T-helper 2 cell treated with Interferon-gamma antibody and Interleukin-4, amounts not matched to agents 5 μg/mL and 100 μg/mL, for 36 hours (primary cell): ENCODE measurements around the gene ST8SIA5.

Source experiments
- DNase-seq: peaks from one replicate; pipeline ENCODE4 v3.0.0; 2021; ENCODE audit warnings: low spot score
- H3K27ac Mint-ChIP-seq: one replicate; pipeline ENCODE4 v1.8.0; 2021; ENCODE audit warnings: mild to moderate bottlenecking, mixed read lengths
- H3K27me3 Mint-ChIP-seq: one replicate; pipeline ENCODE4 v1.8.0; 2021; ENCODE audit warnings: low read depth, mixed read lengths
- H3K36me3 Mint-ChIP-seq: one replicate; pipeline ENCODE4 v1.8.0; 2021; ENCODE audit warnings: low read depth, mixed read lengths
- H3K4me1 Mint-ChIP-seq: one replicate; pipeline ENCODE4 v1.8.0; 2021; ENCODE audit warnings: low read depth, mixed read lengths
- H3K4me3 Mint-ChIP-seq: one replicate; pipeline ENCODE4 v1.8.0; 2022; ENCODE audit warnings: mild to moderate bottlenecking, moderate library complexity, mixed read lengths
- H3K9me3 Mint-ChIP-seq: one replicate; pipeline ENCODE4 v1.8.0; 2021; ENCODE audit warnings: mixed read lengths

Gene ST8SIA5

DNA sequence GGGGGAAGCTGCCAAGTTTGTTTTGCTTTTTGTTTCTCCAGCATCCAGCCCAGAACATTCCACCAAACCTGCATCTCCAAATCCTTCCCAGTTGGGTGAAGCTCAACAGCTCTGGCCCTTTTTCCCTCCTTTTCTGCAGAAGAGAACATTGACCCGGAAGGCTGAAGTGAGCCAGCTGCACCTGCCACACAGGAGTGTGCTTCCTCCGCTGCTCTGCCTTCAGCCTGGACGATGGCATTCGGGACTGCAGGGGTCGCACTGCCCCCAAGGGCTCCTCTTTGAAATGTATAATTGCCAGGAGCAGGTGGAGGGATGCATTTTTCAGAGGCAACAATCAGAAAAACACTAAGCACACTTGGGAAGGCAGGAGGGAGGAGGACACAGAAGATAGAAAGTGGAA is 41.8 kb downstream of the ST8SIA5 start:
- no peak for DNase-seq
- Mint-ChIP-seq H3K27ac (no peak overlapping the region), H3K36me3 (no peaks in the 10 kb centered on the region), H3K4me3 (no peak overlapping the region), H3K27me3 (peaks cover 1% of the 10 kb centered on the region), H3K4me1 (no peaks in the 10 kb centered on the region), H3K9me3 (no peaks in the 10 kb centered on the region)

DNA sequence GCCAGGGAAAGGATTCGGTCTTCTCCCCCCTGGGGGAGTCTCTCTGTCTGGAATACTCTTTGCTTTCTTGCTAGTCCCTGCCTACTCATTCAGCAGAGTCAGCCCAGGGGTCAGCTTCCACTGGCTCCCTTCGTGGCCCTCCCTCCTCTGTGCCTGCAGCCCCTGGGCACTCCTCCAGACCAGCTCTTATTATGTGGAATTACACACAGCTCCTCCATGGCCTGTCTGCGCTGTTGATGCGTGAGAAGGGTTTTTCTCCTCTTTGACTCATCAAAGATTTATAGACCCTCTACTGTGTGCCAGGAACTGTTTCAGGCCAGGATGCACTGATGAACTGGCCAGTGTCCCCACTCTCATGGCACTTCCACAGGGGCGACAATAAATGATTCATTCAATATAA is 44.4 kb downstream of the ST8SIA5 start:
- Mint-ChIP-seq H3K27ac (no peak overlapping the region), H3K4me1 (no peaks in the 10 kb centered on the region), H3K27me3 (no peaks in the 10 kb centered on the region), H3K36me3 (no peaks in the 10 kb centered on the region), H3K9me3 (no peaks in the 10 kb centered on the region), H3K4me3 (no peak overlapping the region)
- DNase-seq: no peak

DNA sequence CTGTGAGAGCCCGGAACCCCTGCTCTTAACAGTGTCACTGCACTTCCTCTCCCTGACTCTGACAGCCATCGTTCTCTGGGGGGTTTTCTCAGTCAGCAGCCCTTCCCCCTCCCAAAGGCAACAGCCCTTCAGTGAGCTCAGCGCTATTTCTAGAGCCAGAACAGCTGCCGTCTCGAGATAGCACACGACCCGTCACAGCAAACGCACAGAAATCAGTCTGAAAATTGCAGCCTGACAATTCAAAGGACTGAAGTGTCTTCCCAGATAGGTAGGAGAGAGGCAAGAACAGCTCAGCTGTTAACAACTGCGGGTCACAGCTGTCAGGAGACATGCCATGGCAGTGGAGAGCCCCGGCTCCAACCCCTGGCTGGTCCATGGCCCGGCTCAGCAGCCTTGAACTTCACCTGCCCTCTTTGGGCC is 45.4 kb downstream of the ST8SIA5 start:
- Mint-ChIP-seq H3K9me3 (no peaks in the 10 kb centered on the region), H3K4me1 (no peaks in the 10 kb centered on the region), H3K27ac (no peak overlapping the region), H3K4me3 (no peak overlapping the region), H3K36me3 (no peaks in the 10 kb centered on the region), H3K27me3 (no peaks in the 10 kb centered on the region)
- DNase-seq: no peak

DNA sequence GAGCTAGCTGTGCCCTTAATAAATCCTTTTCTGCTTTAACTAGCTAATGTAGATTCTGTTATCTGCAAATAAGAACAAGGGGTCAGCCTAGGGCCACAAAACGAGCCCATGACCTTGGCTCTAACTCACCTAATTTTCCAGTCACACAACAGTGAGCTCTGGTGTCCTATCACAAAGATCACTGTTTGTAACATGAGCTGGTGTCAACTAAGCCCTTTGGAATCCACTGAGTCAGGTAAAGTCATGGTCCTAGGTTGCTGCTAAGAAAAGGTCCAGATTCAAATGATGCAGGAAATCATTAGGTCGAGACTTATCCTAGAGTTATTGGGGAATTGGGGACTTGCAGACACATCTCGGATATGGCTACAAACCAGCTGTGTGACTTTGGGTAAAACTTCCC is 49.9 kb downstream of the ST8SIA5 start:
- no peaks in the 10 kb centered on the region for H3K9me3 Mint-ChIP-seq
- no peak overlapping the region for H3K4me3 Mint-ChIP-seq
- no peak overlapping the region for H3K27ac Mint-ChIP-seq
- DNase-seq: no peak
- no peaks in the 10 kb centered on the region for H3K4me1 Mint-ChIP-seq
- H3K27me3 Mint-ChIP-seq: no peaks in the 10 kb centered on the region
- H3K36me3 Mint-ChIP-seq: no peaks in the 10 kb centered on the region

DNA sequence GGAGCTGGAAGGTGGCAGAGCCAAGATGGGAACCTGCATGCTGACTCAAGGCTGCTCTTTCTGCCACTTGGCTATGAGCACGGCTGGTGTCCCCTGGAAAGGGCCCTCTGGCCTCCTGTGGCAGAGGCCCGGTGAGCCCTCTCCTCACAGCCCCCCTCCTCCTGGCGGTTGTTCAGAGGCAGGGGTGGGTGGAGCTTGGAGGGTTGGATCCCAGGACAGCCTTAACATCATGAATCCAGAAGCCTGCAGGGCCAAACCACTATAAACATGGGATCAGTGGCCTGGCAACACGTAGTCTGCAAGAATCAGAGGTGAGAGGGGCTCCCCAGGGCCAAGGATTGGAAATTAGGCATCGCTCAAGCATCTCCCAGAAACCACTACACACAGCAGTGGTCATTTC is 51.3 kb downstream of the ST8SIA5 start:
- H3K27ac Mint-ChIP-seq: no peak overlapping the region
- no peak overlapping the region for H3K4me3 Mint-ChIP-seq
- H3K36me3 Mint-ChIP-seq: no peaks in the 10 kb centered on the region
- H3K9me3 Mint-ChIP-seq: no peaks in the 10 kb centered on the region
- no peak for DNase-seq
- H3K27me3 Mint-ChIP-seq: no peaks in the 10 kb centered on the region
- no peaks in the 10 kb centered on the region for H3K4me1 Mint-ChIP-seq

DNA sequence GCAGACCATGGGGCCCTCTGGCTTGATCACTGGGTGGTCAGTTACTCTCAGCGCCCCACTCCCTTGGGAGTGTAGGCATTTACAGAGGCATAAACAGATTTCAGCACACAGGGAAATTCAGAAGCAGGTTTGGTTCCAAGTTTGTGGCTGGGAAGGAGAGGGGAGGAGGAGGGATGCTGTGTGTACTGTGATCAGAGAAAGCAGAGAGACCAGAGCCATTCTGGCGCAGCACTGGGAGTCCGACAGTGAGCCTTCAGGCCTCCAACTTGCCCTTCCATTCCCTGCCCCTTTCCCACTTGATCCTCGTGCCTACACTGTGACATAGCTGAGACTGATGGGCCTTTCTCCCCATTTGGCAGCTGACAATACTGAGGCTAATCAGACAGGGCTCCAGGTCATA is 52.0 kb downstream of the ST8SIA5 start:
- H3K27ac Mint-ChIP-seq: no peak overlapping the region
- no peaks in the 10 kb centered on the region for H3K9me3 Mint-ChIP-seq
- no peaks in the 10 kb centered on the region for H3K27me3 Mint-ChIP-seq
- H3K4me1 Mint-ChIP-seq: no peaks in the 10 kb centered on the region
- H3K4me3 Mint-ChIP-seq: no peak overlapping the region
- DNase-seq: no peak
- H3K36me3 Mint-ChIP-seq: no peaks in the 10 kb centered on the region

DNA sequence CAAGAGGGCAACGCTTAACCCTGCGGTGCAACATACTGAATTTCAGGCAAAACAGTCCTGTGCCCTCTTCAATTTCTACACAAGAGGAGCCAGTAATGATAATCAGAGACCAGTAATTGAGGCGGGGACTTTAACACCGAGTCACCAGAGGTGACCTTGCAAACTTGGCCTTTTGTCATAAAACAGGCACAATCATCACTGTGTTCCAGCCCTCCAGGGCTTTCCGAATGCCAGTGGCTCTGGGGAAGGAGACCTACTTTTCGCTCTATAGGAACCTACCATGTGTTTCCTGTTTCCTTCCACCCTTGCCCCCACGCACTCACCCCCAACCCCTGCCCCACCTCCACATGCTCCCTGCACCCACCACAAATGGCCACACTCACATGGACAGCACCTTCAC is 52.7 kb downstream of the ST8SIA5 start:
- no peaks in the 10 kb centered on the region for H3K9me3 Mint-ChIP-seq
- no peak overlapping the region for H3K27ac Mint-ChIP-seq
- H3K4me1 Mint-ChIP-seq: no peaks in the 10 kb centered on the region
- no peaks in the 10 kb centered on the region for H3K36me3 Mint-ChIP-seq
- H3K4me3 Mint-ChIP-seq: no peak overlapping the region
- DNase-seq: no peak
- H3K27me3 Mint-ChIP-seq: no peaks in the 10 kb centered on the region

DNA sequence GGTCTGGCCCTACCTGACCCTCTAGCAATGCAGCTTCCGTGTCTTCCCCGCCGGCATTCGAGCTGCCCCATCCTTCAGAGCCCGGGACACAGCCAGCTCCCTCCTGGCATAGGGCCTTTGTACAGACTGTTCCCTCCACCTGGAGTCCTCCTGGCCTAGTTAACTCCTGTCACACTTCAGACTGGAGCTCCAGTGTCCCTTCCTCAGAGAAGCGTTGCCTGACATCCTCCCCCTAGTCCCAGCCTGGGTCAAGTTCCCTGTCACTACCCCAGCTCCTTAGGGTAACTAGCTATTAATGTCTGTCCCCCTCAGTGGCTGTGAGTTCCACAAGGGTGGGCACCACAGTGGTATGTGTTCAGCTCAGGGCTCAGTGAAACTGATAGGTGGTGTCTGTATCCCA is 54.4 kb downstream of the ST8SIA5 start:
- peaks cover 3% of the 10 kb centered on the region for H3K27me3 Mint-ChIP-seq

DNA sequence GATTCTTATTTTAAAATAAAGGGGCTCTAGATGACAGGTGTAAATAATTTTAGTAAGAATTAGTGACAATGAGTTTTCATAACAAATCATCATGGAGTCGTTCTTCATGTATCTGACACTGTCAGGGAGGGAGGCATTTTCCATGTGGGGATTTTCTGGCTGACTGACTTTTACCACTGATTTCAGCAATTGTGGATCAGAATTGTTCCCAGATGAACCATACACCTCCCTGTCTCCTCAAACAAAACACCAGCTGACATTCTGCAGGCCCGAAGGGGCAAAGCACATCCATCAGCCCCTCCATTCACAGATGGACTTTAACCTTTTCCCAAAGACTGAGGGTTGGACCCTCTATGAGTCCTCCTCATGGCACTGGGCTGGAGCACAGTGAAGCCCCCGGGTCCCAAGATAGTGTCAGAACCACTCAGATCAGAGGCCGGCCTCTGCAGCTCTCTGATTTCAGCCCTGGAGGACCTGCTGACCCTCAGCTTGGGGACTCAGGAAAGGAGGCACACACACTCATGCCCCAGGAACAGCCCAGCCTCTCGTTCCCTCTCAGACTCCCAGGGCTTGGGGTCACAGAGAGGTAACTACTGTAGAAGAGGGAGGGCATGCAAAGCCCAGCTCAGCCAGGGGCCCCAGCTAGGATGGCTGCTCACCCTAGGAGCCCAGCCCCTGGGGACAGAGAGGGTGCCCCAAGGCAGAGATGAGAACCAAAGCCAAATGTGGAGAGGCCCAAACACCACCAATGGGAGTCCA is 56.6 kb downstream of the ST8SIA5 start:
- H3K36me3 Mint-ChIP-seq: no peaks in the 10 kb centered on the region
- no peak overlapping the region for H3K4me3 Mint-ChIP-seq
- H3K9me3 Mint-ChIP-seq: peaks cover 8% of the 10 kb centered on the region
- no peaks in the 10 kb centered on the region for H3K4me1 Mint-ChIP-seq
- DNase-seq: no peak
- H3K27me3 Mint-ChIP-seq: peaks cover 3% of the 10 kb centered on the region
- H3K27ac Mint-ChIP-seq: no peak overlapping the region

More for the DNA sequence above, 54.4 kb downstream of the ST8SIA5 start:
- H3K36me3 Mint-ChIP-seq: no peaks in the 10 kb centered on the region
- no peak overlapping the region for H3K4me3 Mint-ChIP-seq
- H3K4me1 Mint-ChIP-seq: no peaks in the 10 kb centered on the region
- DNase-seq: no peak
- H3K27ac Mint-ChIP-seq: no peak overlapping the region
- H3K9me3 Mint-ChIP-seq: peaks cover 8% of the 10 kb centered on the region

DNA sequence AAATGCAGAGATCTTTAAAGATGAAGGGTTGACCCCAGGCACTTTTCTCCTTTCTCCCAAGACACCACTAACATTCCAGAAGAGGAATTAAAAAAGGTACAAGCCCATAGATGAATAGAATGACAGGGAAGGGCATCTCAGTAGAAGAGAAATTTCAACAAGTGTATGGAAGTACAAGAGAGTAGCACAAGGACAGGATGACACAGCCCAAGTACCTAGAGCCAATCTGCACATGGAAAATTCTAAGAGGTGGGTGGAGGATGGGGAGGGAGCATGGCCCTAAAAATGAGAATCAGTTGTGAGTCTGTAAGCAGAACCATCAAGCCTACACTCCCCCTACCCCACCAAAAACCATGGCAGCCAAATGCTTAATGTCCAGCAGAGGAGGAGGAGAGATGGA is 60.2 kb downstream of the ST8SIA5 start:
- Mint-ChIP-seq H3K4me3 (no peak overlapping the region), H3K27ac (no peak overlapping the region), H3K27me3 (peaks cover 6% of the 10 kb centered on the region), H3K4me1 (no peaks in the 10 kb centered on the region), H3K9me3 (peaks cover 8% of the 10 kb centered on the region), H3K36me3 (no peaks in the 10 kb centered on the region)
- no peak for DNase-seq

DNA sequence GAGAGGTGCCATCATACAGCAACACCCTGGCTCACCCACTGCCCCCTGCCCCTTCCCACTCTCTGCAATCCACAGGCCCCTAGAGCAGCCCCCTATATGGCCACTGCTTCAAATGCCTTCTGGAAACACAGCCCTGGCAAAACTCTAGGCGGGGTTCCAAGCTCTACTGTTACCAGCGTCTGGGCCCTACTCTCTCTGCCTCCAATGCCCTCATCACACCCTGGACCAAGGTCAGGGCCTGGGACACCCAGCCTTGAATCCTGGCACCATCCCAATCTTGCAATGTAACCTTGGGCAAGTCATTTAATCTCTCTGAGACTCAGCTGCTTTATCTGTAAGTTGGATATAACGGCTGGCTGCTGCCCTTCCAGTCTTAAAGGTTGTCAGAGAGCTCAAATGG is 60.6 kb downstream of the ST8SIA5 start:
- H3K9me3 Mint-ChIP-seq: peaks cover 8% of the 10 kb centered on the region
- no peaks in the 10 kb centered on the region for H3K36me3 Mint-ChIP-seq
- H3K27ac Mint-ChIP-seq: no peak overlapping the region
- DNase-seq: no peak
- H3K4me1 Mint-ChIP-seq: no peaks in the 10 kb centered on the region
- H3K27me3 Mint-ChIP-seq: peaks cover 6% of the 10 kb centered on the region
- no peak overlapping the region for H3K4me3 Mint-ChIP-seq

DNA sequence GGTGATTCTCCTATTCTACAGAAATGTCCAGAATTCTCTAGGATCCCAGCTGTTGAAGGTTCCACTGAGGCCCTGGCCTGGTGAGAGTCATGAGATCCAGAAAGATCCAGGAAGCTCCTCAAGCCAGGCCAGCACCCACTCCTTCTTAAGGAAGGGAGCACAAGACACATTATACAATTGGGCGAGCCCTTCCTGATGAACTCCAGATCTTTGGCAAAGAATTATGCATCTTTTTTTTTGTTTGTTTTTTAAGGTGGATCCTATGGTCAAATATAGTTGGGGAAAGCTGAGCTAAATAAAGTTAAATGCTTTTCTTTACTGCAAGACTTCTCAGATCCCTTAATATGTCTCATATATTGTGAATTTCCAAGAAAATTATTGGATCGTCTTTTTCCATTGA is 62.9 kb downstream of the ST8SIA5 start:
- Mint-ChIP-seq H3K9me3 (peaks cover 8% of the 10 kb centered on the region), H3K27ac (no peak overlapping the region), H3K4me3 (no peak overlapping the region), H3K4me1 (no peaks in the 10 kb centered on the region), H3K36me3 (no peaks in the 10 kb centered on the region), H3K27me3 (peaks cover 6% of the 10 kb centered on the region)
- no peak for DNase-seq

DNA sequence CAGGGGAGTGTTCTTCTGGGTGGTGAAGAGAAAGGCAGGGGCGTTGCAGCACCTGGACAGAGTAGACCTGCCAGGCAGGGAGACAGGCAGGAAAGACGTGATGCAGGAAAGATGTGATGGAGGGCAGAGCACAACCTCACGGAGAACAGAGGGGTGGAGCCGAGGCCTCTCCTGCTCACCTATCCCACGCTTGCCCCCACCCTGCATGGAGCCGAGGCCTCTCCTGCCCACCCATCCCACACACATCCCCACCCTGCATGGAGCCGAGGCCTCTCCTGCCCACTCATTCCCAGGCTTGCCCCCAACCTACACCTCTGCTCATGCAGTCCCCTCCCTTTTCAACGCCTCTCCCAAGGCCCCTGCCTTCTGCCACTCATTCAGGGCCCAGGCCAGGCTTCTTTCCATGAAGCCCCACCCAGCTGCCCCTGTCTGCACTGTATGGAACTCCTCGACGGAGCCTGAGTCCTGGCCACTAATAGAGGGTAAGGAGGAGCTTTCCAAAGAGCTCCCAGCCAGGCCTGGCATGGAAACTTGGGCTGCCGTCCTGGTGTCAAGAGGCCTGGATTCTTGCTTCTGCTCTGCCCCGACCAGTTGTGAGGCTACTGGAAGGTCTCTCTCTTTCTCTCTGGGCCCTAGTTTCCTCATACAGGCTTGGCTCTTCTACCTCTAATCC is 67.9 kb downstream of the ST8SIA5 start:
- no peaks in the 10 kb centered on the region for H3K4me1 Mint-ChIP-seq
- H3K27me3 Mint-ChIP-seq: peaks cover 3% of the 10 kb centered on the region
- H3K27ac Mint-ChIP-seq: no peak overlapping the region
- no peaks in the 10 kb centered on the region for H3K9me3 Mint-ChIP-seq
- H3K36me3 Mint-ChIP-seq: no peaks in the 10 kb centered on the region
- DNase-seq: no peak
- no peak overlapping the region for H3K4me3 Mint-ChIP-seq

DNA sequence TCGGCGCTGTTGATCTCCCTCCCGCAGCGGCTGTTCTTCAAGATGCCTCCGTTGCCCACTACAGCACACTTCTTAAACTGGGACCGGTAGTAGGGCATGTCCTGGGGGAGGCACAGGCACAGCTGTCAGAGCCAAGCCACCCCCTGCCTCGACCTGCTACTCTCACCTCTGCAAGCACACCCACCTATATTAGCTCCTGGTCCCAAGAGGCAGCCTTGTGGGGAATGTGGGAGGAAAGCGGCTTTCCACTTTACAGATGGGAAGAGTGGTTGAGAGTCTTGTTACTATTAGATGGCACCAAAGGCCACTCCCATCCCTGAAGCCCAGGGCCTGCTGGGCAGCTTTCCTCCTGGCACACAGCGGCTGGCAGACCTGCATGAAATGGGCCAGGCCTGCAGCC is 70.7 kb downstream of the ST8SIA5 start:
- Mint-ChIP-seq H3K27ac (no peak overlapping the region), H3K4me1 (no peaks in the 10 kb centered on the region), H3K27me3 (no peaks in the 10 kb centered on the region), H3K36me3 (no peaks in the 10 kb centered on the region), H3K4me3 (no peak overlapping the region), H3K9me3 (no peaks in the 10 kb centered on the region)
- no peak for DNase-seq

DNA sequence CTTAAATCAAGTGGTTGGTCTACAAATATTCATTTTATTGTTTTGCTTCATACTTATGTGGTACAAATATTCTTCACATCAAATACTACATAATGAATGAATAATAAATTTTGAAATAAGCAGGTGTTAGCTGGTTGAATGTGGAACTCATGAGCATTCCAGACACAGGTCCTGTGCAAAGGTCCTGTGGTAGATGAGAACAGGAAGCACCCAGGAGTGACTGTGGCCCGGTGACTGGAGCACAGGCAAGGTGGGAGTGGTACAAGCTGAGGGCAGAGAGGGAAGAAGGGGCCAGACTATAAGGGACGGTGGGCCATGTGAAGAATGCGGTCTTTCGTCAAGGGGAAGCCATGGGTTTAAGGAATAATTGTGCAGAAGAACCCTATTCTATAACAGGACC is 73.6 kb downstream of the ST8SIA5 start:
- H3K9me3 Mint-ChIP-seq: no peaks in the 10 kb centered on the region
- H3K4me3 Mint-ChIP-seq: no peak overlapping the region
- peak overlapping the region; percentile 37 for H3K27ac Mint-ChIP-seq
- H3K4me1 Mint-ChIP-seq: no peaks in the 10 kb centered on the region
- H3K36me3 Mint-ChIP-seq: no peaks in the 10 kb centered on the region
- DNase-seq: no peak
- no peaks in the 10 kb centered on the region for H3K27me3 Mint-ChIP-seq
